Ishikawa (cell line): Measurements from ENCODE around the gene EXOC4.

Experiments used
- CEBPB ChIP-seq: IDR thresholded peaks from 2 replicates; pipeline ENCODE4 v1.6.1; 2012
- CREB1 ChIP-seq: IDR thresholded peaks from 2 replicates; pipeline ENCODE4 v1.6.1; 2012; ENCODE audit warnings: low read depth
- EGR1 ChIP-seq: IDR thresholded peaks from 2 replicates; pipeline ENCODE4 v1.6.1; 2012
- EP300 ChIP-seq: IDR thresholded peaks from 2 replicates; pipeline ENCODE4 v1.6.1; 2012; ENCODE audit warnings: borderline replicate concordance
- FOXM1 ChIP-seq: IDR thresholded peaks from 2 replicates; pipeline ENCODE4 v1.6.1; 2012; ENCODE audit warnings: low read depth, borderline replicate concordance
- NFIC ChIP-seq: IDR thresholded peaks from 2 replicates; pipeline ENCODE4 v1.6.1; 2012
- RAD21 ChIP-seq: IDR thresholded peaks from 2 replicates; pipeline ENCODE4 v1.6.1; 2012; ENCODE audit warnings: low read depth
- REST ChIP-seq: IDR thresholded peaks from 2 replicates; pipeline ENCODE4 v1.6.1; 2012; ENCODE audit warnings: low read depth, mild to moderate bottlenecking
- TAF1 ChIP-seq: IDR thresholded peaks from 2 replicates; pipeline ENCODE4 v1.6.1; 2012; ENCODE audit warnings: low read depth, mild to moderate bottlenecking
- TCF12 ChIP-seq: IDR thresholded peaks from 2 replicates; pipeline ENCODE4 v1.6.1; 2012; ENCODE audit warnings: low read depth
- TEAD4 ChIP-seq: IDR thresholded peaks from 2 replicates; pipeline ENCODE4 v1.6.1; 2012
- YY1 ChIP-seq: IDR thresholded peaks from 2 replicates; pipeline ENCODE4 v1.6.1; 2012; ENCODE audit warnings: low read depth
- ZBTB7A ChIP-seq: IDR thresholded peaks from 2 replicates; pipeline ENCODE4 v1.6.1; 2012; ENCODE audit warnings: low read depth
- TF ChIP-seq, protein P1 (sequence below): IDR thresholded peaks from 2 replicates; pipeline ENCODE4 v1.6.1; 2012
- TF ChIP-seq, protein P2 (sequence below): IDR thresholded peaks from 2 replicates; pipeline ENCODE4 v1.6.1; 2012

The EXOC4 gene

GRCh38 chr7:133869556-133869955 is 616.7 kb downstream of the EXOC4 start:
- TF ChIP-seq YY1 (no peak), REST (no peak), NFIC (no peak), RAD21 (no peak), ZBTB7A (no peak), FOXM1 (no peak), TCF12 (no peak), CREB1 (no peak)
- TF ChIP-seq, protein P1, sequence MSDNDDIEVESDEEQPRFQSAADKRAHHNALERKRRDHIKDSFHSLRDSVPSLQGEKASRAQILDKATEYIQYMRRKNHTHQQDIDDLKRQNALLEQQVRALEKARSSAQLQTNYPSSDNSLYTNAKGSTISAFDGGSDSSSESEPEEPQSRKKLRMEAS = no peak

GRCh38 chr7:133871757-133872156 is 618.9 kb downstream of the EXOC4 start:
- TF ChIP-seq EGR1 = no peak
- TF ChIP-seq, protein P1 = no peak
- no peak for TF ChIP-seq CREB1
- no peak for TF ChIP-seq CEBPB
- no peak for TF ChIP-seq ZBTB7A
- TF ChIP-seq REST = no peak
- TF ChIP-seq FOXM1 = no peak
- no peak for TF ChIP-seq YY1
- TF ChIP-seq TAF1 = no peak
- TF ChIP-seq RAD21 = no peak

GRCh38 chr7:133873187-133873586 is 620.3 kb downstream of the EXOC4 start:
- TF ChIP-seq, protein P2, sequence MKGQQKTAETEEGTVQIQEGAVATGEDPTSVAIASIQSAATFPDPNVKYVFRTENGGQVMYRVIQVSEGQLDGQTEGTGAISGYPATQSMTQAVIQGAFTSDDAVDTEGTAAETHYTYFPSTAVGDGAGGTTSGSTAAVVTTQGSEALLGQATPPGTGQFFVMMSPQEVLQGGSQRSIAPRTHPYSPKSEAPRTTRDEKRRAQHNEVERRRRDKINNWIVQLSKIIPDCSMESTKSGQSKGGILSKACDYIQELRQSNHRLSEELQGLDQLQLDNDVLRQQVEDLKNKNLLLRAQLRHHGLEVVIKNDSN = no peak
- TF ChIP-seq YY1 (no peak), EGR1 (no peak), EP300 (no peak)

DNA sequence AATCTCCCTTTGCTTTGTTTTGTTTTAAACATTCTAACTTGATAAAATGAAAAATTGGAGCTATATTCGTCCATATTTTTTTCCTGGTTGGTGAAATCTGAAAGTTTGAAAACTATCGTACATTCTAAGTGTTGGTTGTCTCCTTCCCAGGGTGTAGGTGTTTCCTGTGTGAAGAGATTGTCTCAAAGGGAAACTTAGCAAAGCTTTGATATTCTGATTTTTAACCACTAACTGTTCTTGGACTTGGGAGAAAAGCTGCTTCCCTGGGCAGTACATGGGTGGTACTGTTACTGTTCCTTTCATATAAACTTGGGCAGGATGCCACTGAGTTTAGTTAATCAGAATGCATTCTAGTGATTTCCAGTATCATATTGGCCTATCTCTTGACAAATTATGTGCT is 620.8 kb downstream of the EXOC4 start:
- TF ChIP-seq RAD21 = no peak

- TF ChIP-seq, protein P2 = no peak
- no peak for TF ChIP-seq CREB1
- no peak for TF ChIP-seq YY1
- no peak for TF ChIP-seq TCF12
- TF ChIP-seq TAF1 = no peak
- no peak for TF ChIP-seq RAD21
- TF ChIP-seq EP300 = no peak
- TF ChIP-seq EGR1 = no peak
- TF ChIP-seq TEAD4 = no peak
- no peak for TF ChIP-seq REST
- TF ChIP-seq FOXM1 = no peak
- no peak for TF ChIP-seq CEBPB
- no peak for TF ChIP-seq NFIC
- TF ChIP-seq, protein P1 = no peak
These were observed 630.7 kb downstream of the EXOC4 start for GRCh38 chr7:133883591-133883990.
